Measurements from ENCODE around the gene FAM168A.

FAM168A gene

GRCh38 chr11:73399636-73400035 lies 198.3 kb downstream of the FAM168A start:
- Histone ChIP-seq H3K4me1 (ENCODE audit: low read length) (peaks cover 6% of the 10 kb centered on the region), H3K27ac (ENCODE audit: low read length) (no peak overlapping the region), H2AFZ (ENCODE audit: low read depth, low read length) (no peak overlapping the region), H3K4me3 (ENCODE audit: low read length) (no peak overlapping the region), H4K20me1 (ENCODE audit: insufficient read depth, low read length) (no peaks in the 10 kb centered on the region), H3K4me2 (ENCODE audit: low read length) (no peak overlapping the region), H3K9me3 (ENCODE audit: insufficient read depth, low read length) (no peaks in the 10 kb centered on the region), H3K9ac (ENCODE audit: low read length) (no peak overlapping the region), H3K36me3 (replicated peaks; ENCODE audit: low read depth, low read length) (peaks cover 29% of the 10 kb centered on the region), H3K79me2 (ENCODE audit: low read length) (no peaks in the 10 kb centered on the region), H3K27me3 (ENCODE audit: low read depth, low read length) (no peaks in the 10 kb centered on the region)
- TF ChIP-seq, protein P1, sequence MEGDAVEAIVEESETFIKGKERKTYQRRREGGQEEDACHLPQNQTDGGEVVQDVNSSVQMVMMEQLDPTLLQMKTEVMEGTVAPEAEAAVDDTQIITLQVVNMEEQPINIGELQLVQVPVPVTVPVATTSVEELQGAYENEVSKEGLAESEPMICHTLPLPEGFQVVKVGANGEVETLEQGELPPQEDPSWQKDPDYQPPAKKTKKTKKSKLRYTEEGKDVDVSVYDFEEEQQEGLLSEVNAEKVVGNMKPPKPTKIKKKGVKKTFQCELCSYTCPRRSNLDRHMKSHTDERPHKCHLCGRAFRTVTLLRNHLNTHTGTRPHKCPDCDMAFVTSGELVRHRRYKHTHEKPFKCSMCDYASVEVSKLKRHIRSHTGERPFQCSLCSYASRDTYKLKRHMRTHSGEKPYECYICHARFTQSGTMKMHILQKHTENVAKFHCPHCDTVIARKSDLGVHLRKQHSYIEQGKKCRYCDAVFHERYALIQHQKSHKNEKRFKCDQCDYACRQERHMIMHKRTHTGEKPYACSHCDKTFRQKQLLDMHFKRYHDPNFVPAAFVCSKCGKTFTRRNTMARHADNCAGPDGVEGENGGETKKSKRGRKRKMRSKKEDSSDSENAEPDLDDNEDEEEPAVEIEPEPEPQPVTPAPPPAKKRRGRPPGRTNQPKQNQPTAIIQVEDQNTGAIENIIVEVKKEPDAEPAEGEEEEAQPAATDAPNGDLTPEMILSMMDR (IDR thresholded peaks at IDR 0.05; ENCODE audit: low read depth, low read length), result no peak
- TF ChIP-seq EZH2phosphoT487 (IDR thresholded peaks at IDR 0.05; ENCODE audit: low read depth), result no peak

- H3K27ac ChIP-seq (ENCODE audit: low read length), result no peak overlapping the region
- H3K36me3 ChIP-seq (replicated peaks; ENCODE audit: low read depth, low read length), result peaks cover 33% of the 10 kb centered on the region
- no peak overlapping the region for H3K9ac ChIP-seq (ENCODE audit: low read length)
- no peak overlapping the region for H2AFZ ChIP-seq (ENCODE audit: low read depth, low read length)
- no peaks in the 10 kb centered on the region for H4K20me1 ChIP-seq (ENCODE audit: insufficient read depth, low read length)
- no peaks in the 10 kb centered on the region for H3K27me3 ChIP-seq (ENCODE audit: low read depth, low read length)
- no peak overlapping the region for H3K4me3 ChIP-seq (ENCODE audit: low read length)
- no peaks in the 10 kb centered on the region for H3K79me2 ChIP-seq (ENCODE audit: low read length)
- TF ChIP-seq, protein P1 (IDR thresholded peaks at IDR 0.05; ENCODE audit: low read depth, low read length), result no peak
- no peaks in the 10 kb centered on the region for H3K9me3 ChIP-seq (ENCODE audit: insufficient read depth, low read length)
- H3K4me2 ChIP-seq (ENCODE audit: low read length), result no peak overlapping the region
- peaks cover 6% of the 10 kb centered on the region for H3K4me1 ChIP-seq (ENCODE audit: low read length)
Measured at GRCh38 chr11:73399159-73399590, 198.7 kb downstream of the FAM168A start.

DNA sequence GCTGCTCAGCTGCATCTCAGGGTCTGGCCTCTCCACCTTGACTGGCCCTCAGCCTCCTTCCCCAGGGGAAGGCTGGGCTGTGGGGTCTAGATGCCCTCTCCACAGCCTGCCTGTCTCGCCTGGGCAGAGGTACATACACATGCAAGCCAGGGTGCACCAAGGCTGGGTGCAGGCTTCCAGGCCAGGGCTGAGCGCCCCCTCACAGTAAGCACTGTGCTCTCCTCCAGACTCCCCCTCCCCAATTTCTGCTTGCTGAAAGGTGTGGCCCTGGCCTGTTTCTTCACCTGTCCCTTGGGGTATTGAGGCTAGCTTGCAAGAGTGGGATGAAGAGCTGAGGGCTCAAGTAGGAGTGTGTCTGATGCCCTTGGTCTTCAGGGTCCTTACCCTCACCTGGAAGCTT lies 199.2 kb downstream of the FAM168A start:
- TF ChIP-seq, protein P1 (IDR thresholded peaks at IDR 0.05; ENCODE audit: low read depth, low read length), result no peak
- no peak for TF ChIP-seq EZH2phosphoT487 (IDR thresholded peaks at IDR 0.05; ENCODE audit: low read depth)
- peaks cover 36% of the 10 kb centered on the region for H3K36me3 ChIP-seq (replicated peaks; ENCODE audit: low read depth, low read length)
- H3K27ac ChIP-seq (ENCODE audit: low read length), result no peak overlapping the region
- no peak overlapping the region for H3K9ac ChIP-seq (ENCODE audit: low read length)
- H3K4me3 ChIP-seq (ENCODE audit: low read length), result no peak overlapping the region
- H3K27me3 ChIP-seq (ENCODE audit: low read depth, low read length), result no peaks in the 10 kb centered on the region
- H2AFZ ChIP-seq (ENCODE audit: low read depth, low read length), result no peak overlapping the region
- H4K20me1 ChIP-seq (ENCODE audit: insufficient read depth, low read length), result no peaks in the 10 kb centered on the region
- no peak overlapping the region for H3K4me2 ChIP-seq (ENCODE audit: low read length)
- no peaks in the 10 kb centered on the region for H3K79me2 ChIP-seq (ENCODE audit: low read length)
- peaks cover 6% of the 10 kb centered on the region for H3K4me1 ChIP-seq (ENCODE audit: low read length)
- no peaks in the 10 kb centered on the region for H3K9me3 ChIP-seq (ENCODE audit: insufficient read depth, low read length)

- Histone ChIP-seq H3K4me3 (ENCODE audit: low read length) (no peak overlapping the region), H3K27me3 (ENCODE audit: low read depth, low read length) (no peaks in the 10 kb centered on the region), H2AFZ (ENCODE audit: low read depth, low read length) (no peak overlapping the region), H3K9me3 (ENCODE audit: insufficient read depth, low read length) (no peaks in the 10 kb centered on the region), H3K4me2 (ENCODE audit: low read length) (no peak overlapping the region), H3K9ac (ENCODE audit: low read length) (no peak overlapping the region), H4K20me1 (ENCODE audit: insufficient read depth, low read length) (peaks cover 3% of the 10 kb centered on the region; the same call in 1 of the 2 replicates), H3K36me3 (replicated peaks; ENCODE audit: low read depth, low read length) (peaks cover 37% of the 10 kb centered on the region), H3K79me2 (ENCODE audit: low read length) (no peaks in the 10 kb centered on the region), H3K4me1 (ENCODE audit: low read length) (peaks cover 6% of the 10 kb centered on the region), H3K27ac (ENCODE audit: low read length) (no peak overlapping the region)
- no peak for TF ChIP-seq EZH2phosphoT487 (IDR thresholded peaks at IDR 0.05; ENCODE audit: low read depth)
- TF ChIP-seq, protein P1 (IDR thresholded peaks at IDR 0.05; ENCODE audit: low read depth, low read length), result no peak
Measured at GRCh38 chr11:73398132-73398526, 199.8 kb downstream of the FAM168A start.

Data from OCI-LY3 (cell line).